CD4-positive, alpha-beta T cell treated with Interleukin-6 at 100 ng/mL for 8 hours (primary cell): ENCODE results near the gene CABCOCO1.

ENCODE experiments used
- DNase-seq: peaks from one replicate; pipeline ENCODE4 v3.0.0-alpha.2; 2020; ENCODE audit warnings: mixed read lengths, low spot score

CABCOCO1 gene

GRCh38 chr10:61787170-61787569 lies 124.4 kb downstream of the CABCOCO1 start:
- DNase-seq = no peak

- no peak for DNase-seq
These were observed 126.3 kb downstream of the CABCOCO1 start for GRCh38 chr10:61789031-61789430.

DNA sequence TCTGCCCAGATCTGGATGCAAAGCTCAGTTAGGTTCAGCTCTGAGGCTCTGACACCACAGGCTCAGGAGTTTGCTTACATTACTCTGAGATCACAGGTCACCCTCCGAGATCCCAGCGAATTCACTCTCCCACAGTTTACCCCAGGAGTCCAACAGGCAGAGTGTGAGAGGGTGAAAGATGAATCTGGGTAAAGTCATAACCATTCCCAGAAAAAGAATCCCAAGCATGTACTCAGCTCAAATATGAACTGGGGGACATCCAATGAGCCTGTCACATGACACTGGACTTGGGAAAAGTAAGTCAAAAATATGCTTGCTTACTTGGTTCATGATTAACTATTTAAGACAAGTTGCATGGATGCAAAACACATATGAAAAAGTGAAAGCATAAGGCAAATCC lies 128.5 kb downstream of the CABCOCO1 start:
- DNase-seq = no peak

DNA sequence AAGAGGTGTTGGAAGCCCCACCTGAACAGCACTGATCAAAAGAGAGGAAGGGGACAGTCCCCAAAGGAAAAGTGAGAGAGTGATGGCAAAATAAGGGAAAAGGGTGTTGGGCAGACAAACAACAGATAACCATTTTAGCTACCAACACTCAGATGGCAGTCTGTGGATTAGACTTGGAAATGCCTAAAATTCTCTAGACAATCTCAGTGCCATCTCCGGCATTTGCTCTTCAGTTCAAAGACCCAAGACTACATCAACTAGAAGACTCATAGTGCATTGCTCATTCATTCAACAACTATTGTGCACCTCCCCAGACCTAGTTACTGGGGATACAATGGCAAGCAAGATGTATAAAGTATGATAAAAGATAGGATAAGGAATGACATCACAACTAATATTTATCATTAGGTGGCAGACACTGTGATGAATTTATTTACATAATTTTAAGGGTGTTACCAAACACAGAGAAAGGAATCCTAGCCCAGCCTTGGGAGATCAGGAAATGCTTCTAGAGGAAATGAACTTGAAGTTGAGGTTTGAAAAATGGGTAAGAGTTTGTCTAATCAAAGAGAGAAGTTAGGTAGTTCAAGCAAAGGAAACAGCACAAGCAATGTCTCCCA lies 129.5 kb downstream of the CABCOCO1 start:
- no peak for DNase-seq

- DNase-seq = no peak
These were observed 130.2 kb downstream of the CABCOCO1 start for GRCh38 chr10:61792921-61793320.

GRCh38 chr10:61793760-61794703 lies 131.3 kb downstream of the CABCOCO1 start:
- DNase-seq = no peak

DNA sequence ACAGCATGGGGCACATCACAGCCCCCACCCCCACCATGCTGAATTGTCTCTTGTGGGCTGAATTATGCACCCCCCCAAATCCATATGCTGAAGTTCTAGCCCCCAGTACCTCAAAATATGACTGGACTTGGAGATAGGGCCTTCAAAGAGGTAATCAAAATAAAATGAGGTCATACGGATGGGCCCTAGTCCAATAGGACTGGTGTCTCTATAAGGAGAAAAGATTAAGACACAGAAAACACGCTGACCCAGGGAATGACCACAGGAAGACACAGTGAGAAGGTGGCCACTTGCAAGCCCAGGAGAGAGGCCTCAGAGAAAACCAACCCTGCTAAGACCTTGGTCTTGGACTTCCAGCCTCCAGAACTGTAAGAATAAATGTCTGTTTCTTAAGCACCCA lies 132.4 kb downstream of the CABCOCO1 start:
- no peak for DNase-seq

- DNase-seq = no peak
These were observed 132.8 kb downstream of the CABCOCO1 start for GRCh38 chr10:61795551-61795950.

DNA sequence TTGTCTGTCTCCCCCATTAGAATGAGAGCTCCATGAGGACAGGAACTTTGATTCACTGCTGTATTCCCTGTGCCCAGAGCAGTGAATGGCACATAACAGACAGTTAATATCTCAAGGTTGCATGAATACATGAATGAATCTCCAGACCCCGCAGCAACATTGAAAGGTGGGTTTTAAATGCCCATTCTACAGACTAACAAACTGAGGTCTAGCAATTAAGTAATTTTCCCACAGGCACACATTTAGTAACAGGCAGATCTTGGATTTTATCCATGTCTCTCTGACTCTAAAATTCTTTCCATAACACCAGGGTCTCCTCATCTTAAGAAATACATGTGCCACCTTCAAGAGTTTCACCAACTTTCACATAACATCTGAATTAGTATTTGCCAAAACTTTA lies 134.1 kb downstream of the CABCOCO1 start:
- no peak for DNase-seq

DNA sequence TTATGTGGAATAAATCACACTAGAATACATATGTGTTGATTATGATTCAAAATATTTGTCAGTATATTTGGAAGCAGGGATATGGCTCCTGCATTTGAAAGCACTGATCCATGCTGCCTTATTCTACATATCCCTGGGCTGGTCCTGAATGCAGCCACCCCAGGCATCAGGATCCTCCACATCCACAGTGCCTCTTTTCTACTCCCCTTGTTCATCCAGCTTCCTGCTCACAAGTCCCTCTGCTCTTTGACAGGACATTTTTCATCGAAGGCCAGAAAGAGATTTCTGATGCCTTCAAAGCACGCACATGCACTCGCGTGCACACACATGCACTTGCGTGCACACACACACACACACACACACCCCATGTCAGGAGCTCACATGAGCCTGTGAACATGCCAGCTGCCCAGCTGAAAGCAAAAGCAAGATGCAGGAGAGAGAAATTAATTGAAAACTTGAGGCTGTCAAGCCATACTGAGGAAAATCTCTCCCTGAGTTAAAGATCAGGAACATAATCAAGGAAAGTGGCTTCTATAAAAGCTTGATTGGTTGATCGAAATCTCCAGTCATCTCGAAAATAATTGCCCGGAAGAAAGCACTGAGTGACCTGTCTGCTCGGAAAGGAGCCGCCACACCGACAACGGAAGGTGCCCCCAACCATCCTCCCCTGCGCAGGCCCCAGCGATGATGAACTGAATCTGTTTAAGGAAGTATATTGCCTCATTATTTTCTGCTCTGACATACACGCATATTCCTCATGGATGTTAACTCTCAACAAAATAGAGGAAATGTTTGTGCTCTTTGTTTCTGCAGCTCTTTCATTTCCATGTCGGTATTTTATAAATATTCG lies 134.8 kb downstream of the CABCOCO1 start:
- no peak for DNase-seq

DNA sequence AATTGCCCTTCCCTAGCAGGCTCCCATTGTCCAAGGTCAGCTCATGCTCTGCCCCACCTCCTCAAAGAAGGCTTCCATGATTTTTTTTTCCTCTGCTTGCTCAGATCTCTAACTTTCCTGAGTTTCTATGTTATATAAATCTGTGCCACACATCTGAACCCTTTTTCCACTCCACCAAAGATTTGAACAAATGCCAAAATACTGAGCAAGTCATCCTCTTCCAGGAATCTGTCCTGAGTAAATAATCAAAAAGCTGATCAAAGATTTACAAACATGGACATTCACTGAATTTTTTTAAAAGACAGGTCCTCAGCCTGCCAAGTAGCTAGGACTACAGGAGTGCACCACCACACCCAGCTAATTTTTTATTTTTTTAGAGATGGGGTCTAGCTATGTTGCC lies 136.0 kb downstream of the CABCOCO1 start:
- no peak for DNase-seq

DNA sequence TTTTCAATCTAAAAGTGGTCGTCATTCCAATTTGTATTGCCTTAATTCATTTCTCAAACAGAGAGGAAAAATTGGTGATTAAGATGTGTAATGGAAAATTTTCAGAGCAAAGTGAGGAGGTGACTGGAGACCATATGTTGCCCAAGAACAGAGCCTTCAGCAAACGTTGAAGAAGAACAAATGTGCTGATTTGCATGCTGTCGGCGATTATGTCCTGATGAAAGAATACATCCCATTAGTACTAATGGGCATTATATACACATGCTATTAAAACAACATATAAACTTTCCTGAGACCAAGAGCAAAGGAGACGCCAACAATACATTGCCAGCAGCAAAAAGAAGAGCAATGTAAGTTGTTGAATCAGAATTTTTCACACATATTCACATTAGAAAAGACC lies 138.8 kb downstream of the CABCOCO1 start:
- DNase-seq = no peak

GRCh38 chr10:61803269-61803668 lies 140.5 kb downstream of the CABCOCO1 start:
- DNase-seq = no peak

DNA sequence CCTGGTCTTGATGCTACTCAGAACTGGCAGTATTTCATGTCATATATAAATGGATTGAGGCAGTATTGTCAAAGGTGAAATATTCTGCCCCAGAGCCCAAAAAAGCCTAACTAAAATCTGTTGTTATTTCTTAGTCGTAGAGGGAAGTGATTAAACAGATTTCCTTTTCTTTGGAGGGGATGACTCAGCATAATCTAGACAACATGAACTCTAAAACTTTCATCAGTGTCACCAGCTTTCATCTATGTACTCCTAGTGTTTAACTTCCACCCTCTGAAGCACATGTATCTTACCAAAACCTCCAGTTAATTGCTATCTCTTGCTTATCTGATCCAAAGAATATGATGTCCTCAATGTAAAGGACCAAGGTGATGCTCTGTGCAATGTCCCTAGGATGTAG lies 141.7 kb downstream of the CABCOCO1 start:
- DNase-seq = no peak

- DNase-seq = no peak
These were observed 142.4 kb downstream of the CABCOCO1 start for GRCh38 chr10:61805091-61805490.

DNA sequence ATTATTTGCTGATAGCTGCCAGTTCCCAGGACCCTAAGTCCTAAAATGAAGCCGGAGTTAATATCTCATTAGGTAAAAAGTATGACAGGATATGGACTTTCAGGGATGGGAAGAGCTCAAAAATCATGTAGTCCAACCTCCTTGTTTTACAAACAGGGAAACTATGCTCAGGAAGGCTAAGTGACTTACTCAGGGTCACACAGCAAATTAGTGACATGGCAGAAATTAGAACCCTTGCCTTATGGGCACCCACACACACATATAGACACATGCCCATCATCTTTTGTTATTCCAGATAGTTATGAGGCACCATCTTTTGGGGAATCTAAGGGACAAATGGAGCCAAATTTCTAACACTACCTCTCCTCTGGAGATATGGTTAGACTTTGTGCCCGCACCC lies 147.5 kb downstream of the CABCOCO1 start:
- no peak for DNase-seq

DNA sequence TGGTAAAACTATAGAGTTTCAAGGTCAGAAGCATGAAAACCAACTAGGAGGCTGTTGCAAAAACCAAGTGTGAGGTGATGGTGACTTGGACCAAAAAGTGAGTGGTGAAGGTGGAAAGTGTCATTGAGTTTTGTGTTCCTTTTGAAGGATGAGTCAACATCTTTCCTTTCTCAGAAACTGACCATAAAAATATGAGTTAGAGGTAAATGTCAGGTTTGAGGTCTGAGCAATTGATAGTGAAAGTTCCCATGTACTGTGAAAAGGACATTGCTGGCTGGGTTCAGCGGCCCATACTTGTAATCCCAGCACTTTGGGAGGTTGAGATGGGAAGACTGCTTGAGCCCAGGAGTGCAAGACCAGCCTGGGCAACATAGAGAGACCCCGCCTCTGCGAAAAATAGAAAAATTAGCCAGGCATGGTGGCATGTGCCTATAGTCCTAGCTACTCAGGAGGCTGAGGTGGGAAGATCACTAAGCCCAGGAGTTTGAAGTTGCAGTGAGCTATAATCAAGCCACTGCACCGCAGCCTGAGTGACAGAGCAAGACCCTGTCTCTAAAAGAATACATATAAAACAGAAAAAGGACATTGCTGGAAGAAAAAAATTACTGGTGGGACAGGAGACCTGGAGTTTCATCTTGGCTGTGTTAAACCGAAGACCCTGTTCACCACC lies 149.5 kb downstream of the CABCOCO1 start:
- DNase-seq = no peak

DNA sequence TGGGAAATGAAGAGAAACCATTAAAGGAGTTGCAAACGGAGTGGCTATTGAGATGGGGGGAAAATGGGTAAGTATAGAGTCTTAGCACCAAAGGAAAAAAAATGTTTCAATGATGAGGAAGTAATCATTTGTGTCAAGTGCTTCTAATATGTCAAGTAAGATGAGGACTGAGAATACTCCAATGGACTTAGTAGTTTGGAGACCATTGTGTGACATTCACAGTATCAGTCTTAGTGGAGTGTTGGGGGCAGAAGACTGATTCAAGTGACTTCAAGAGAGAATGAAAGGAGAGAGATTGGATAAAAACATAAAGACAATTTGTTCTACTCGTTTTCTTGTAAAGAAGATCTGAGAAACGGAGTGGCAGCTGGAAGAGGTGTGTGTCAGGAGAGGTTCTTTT lies 150.2 kb downstream of the CABCOCO1 start:
- DNase-seq = no peak

GRCh38 chr10:61814160-61814559 lies 151.4 kb downstream of the CABCOCO1 start:
- DNase-seq = no peak

- no peak for DNase-seq
These were observed 152.8 kb downstream of the CABCOCO1 start for GRCh38 chr10:61815496-61815895.
